GM18951 (cell line): ENCODE data around the gene PNPLA6.
A peak's percentile ranks its signal among the peaks of the same experiment; 100 is the strongest.

Source experiments
- POLR2A ChIP-seq: IDR thresholded peaks from 4 replicates; pipeline ENCODE4 v1.6.1; 2011; ENCODE audit warnings: mild to moderate bottlenecking; ENCODE audit not compliant: insufficient read length, insufficient read depth; ENCODE audit errors: extremely low read depth
- in situ Hi-C: fragments of 300-500 bp; cut with MboI; formaldehyde crosslinking; loops from one replicate; pipeline ENCODE4 v1.12.0; 2022; ENCODE audit warnings: low sequenced_read_pairs, mixed read lengths, inconsistent platforms; ENCODE audit not compliant: unreplicated experiment

PNPLA6 gene

GRCh38 chr19:7506385-7507328 is 28.9 kb upstream of the PNPLA6 start:
- TF ChIP-seq POLR2A, result no peak
- in situ Hi-C loops, result no loop called here

DNA sequence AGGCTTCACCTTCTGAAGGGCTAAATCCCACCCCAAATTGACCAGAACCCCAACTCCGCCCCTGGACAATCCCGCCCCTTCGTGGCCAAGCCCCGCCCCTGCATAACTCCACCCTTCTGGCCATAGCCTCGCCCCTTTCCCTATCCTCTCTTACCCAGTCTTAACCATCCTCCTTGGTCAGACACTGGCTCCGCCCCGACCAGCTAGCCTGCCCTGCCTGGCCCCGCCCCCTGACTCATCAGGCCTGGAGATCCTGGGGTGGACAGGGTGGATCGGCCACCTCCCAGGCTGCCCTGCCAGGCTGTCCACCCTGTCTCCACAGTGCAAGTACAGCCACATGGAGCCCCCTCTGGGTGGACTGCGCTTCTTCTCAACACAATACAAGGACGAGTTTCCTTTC is 27.6 kb upstream of the PNPLA6 start:
- no peak for TF ChIP-seq POLR2A
- in situ Hi-C loops, result no loop called here

- no peak for TF ChIP-seq POLR2A
- in situ Hi-C loops, result no loop called here
Measured at GRCh38 chr19:7509625-7510024, 25.9 kb upstream of the PNPLA6 start.

DNA sequence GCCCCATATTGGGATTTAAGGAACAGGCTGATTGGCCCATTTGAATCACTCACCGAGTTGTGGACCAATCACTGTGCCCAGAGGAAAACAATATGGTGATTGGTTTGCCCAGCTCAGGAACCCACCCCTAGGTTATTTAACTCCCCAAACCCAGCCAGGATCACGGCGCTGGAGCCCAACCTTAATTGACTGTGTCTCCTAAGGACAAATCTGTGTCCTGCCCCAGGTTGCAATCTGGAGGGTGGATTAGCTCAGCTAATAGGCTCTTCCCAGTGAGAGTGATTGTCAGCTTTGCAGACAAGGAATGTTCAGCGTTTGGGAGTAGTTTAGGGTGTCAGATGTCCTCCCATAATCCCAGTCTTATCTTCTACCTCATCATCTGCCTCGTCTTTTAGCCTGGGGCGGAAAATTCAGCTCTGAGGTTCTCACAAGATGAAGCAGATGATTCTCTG is 23.1 kb upstream of the PNPLA6 start:
- no peak for TF ChIP-seq POLR2A
- in situ Hi-C loops, result no loop called here

DNA sequence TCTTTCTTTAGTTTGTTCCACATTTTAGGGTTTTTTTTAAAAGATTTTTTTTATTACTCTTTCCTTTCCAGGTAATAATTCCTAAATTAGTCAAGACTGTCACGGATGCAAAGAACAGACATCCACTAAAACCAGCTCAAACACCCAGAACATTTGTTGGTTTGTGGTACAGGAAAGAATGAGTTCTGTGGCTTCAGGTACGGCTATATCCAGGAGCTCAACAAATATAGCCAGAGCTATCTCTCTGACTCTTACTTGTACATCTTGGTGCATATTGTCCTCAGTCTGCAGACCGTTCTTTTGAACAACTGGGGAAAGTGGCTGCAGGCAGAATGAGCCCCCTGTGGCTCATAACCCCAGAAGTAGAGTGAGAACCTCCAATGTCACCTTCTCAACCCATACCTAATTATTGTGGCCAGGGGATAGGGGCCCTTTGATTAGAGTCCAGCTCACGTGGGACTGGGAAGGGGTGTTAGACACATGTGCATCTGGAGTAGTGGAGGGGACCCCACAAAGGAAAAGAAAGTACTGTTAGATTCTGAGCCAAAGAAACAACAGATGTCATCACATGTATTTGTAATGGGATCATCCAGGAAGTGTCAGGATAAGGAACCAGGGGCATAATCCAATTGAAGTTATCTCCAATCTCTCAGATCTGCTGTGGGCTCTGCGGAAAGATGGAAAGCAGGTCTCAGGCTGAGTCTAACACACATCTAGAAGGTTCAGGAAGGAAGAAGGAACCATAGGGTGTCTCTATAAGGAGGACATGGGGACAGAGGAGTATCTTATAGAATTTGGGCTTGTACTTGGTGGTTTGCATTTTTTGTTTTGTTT is 21.5 kb upstream of the PNPLA6 start:
- in situ Hi-C loops, result no loop called here
- TF ChIP-seq POLR2A, result no peak

- in situ Hi-C loops, result no loop called here
- TF ChIP-seq POLR2A, result no peak
Measured at GRCh38 chr19:7515110-7515644, 20.3 kb upstream of the PNPLA6 start.

DNA sequence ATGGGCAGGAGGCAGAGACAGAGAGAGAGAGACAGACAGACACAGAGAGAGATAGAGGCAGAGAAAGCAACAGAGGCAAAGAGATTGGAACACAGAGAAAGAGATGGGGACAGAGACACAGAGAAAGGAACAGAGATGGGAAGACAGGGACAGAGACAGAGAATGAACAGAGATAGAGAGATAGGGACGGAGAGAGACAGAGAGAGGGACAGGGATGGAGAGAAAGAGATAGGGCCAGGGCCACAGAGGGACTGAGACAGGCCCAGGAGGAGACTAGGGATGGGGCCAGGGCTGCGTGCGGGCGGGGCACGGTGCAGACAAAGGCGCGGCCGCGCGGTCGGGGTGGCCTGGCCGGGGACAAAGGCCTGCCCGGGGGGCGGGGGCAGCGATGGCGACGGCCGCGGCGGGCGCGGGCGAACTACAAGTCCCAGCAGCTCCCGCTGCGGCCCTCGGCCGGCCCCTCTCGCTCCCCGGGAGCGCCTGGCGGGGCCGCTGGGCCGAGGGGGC is 19.8 kb upstream of the PNPLA6 start, which contains the start of gene ZNF358:
ZNF358 (plus strand) TSS at position 459 of the 507 bp plus-strand sequence. CDS start 3,140 bp downstream, outside the sequence.
- in situ Hi-C loops, result no loop called here
- TF ChIP-seq POLR2A, result peak; percentile 26

- in situ Hi-C loops, result no loop called here
- TF ChIP-seq POLR2A, result no peak
Measured at GRCh38 chr19:7516333-7516732, 19.2 kb upstream of the PNPLA6 start.

DNA sequence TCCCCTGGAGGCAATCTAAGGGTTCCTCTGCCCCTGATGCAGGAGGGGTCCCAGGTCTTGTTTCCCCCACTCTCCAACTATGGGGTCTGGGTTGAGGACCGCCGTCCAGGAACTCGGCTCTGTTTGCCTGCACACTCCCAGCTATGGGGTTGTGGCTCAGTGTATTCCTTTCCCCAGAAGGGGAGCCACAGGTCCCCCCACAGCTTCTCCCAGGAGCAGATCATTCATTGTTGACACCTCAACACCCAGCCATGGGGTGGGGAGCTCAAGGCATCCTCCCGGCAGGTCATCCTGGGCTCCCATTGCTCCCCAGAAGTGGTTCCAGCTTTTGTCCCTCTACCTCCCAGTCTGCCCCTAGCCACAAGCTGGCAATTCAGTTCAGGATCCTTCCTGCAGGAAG is 18.6 kb upstream of the PNPLA6 start:
- TF ChIP-seq POLR2A, result no peak
- in situ Hi-C loops, result no loop called here

DNA sequence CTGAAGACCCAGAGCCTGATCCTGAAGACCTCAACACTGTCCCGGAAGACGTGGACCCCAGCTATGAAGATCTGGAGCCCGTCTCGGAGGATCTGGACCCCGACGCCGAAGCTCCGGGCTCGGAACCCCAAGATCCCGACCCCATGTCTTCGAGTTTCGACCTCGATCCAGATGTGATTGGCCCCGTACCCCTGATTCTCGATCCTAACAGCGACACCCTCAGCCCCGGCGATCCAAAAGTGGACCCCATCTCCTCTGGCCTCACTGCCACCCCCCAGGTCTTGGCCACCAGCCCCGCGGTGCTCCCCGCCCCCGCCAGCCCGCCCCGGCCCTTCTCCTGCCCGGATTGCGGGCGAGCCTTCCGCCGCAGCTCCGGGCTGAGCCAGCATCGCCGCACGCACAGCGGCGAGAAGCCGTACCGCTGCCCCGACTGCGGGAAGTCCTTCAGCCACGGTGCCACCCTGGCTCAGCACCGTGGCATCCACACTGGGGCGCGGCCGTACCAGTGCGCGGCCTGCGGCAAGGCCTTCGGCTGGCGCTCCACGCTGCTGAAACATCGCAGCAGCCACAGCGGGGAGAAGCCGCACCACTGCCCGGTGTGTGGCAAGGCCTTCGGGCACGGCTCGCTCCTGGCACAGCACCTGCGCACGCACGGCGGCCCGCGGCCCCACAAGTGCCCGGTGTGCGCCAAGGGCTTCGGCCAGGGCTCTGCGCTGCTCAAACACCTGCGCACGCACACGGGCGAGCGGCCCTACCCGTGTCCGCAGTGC is 16.0 kb upstream of the PNPLA6 start:
- in situ Hi-C loops, result no loop called here
- TF ChIP-seq POLR2A, result no peak

- in situ Hi-C loops, result no loop called here
- no peak for TF ChIP-seq POLR2A
Measured at GRCh38 chr19:7520131-7521051, 15.1 kb upstream of the PNPLA6 start.
